B cell (primary cell): ENCODE results near the gene KIF4A.

ENCODE experiments used
- CTCF ChIP-seq: fragments of 200-600 bp; IDR thresholded peaks from one replicate; pipeline ENCODE4 v1.8.0; 2022; ENCODE audit warnings: antibody characterized with exemption, mild to moderate bottlenecking
- EZH2 ChIP-seq: IDR thresholded peaks from 2 replicates; pipeline ENCODE4 v1.6.1; 2012; ENCODE audit warnings: borderline replicate concordance, low read depth, mild to moderate bottlenecking, moderate library complexity, low read length; ENCODE audit not compliant: insufficient read depth, poor library complexity, severe bottlenecking

GRCh38 chrX:70423936-70424675 lies 134.2 kb downstream of the KIF4A start:
- no peak for TF ChIP-seq CTCF
- TF ChIP-seq EZH2: no peak
